ENCODE data around the gene CCIN.

The CCIN gene

GRCh38 chr9:36204906-36205547, 35.8 kb downstream of the CCIN start:
- H3K4me3 ChIP-seq (replicated peaks; ENCODE audit: low read depth, low read length), result no peak overlapping the region
- DNase-seq (ENCODE audit: low read depth), result no peak
- TF ChIP-seq CTCF (IDR thresholded peaks at IDR 0.05; ENCODE audit: low read length, missing control alignments), result peak; percentile 28

DNA sequence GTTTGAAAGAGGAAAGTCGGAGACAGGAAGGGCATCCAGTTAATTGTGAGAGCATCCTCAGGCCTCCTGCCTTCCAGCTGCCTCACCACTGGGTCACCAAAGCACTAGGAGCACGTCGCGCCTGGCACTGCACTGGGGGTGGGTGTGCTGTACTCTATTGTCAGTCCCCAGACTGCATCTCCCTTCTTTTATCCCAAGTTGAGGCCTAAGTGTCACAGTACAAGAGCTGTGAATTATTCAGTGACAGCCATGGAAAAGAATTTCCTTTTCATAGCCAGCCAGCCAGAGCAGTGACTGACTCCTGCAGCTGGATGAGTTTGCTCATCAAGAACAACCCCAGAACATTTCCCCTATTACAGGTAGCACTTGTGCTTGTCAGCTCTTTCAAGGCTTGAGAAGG, 37.8 kb downstream of the CCIN start:
- TF ChIP-seq CTCF (IDR thresholded peaks at IDR 0.05; ENCODE audit: low read length, missing control alignments), result no peak
- no peak for DNase-seq (ENCODE audit: low read depth)
- H3K4me3 ChIP-seq (replicated peaks; ENCODE audit: low read depth, low read length), result no peak overlapping the region

DNA sequence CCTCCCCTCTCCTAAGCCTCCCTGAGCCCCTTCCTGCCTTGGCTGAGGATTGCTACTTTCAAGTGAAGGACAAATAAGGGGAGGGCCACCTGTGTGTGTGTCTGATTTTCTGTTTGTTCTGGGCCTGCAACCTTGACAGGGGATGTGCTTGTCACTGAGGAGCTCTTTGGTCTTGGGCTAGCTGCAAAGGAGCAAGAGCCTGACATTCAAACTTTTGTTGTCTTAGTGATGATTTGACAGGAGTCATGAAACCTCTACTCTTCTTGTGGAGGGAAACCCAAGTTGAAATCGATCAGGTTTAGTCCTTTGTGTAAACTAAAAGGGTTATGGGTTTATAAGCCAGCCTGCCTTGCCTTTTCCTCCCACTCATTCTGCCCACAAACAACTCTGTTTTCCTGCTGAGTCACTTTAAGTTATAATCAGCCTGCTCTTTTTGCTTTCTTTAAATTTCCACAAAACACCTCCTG, 38.4 kb downstream of the CCIN start:
- TF ChIP-seq CTCF (IDR thresholded peaks at IDR 0.05; ENCODE audit: low read length, missing control alignments), result no peak
- DNase-seq (ENCODE audit: low read depth), result peak; percentile 58
- H3K4me3 ChIP-seq (replicated peaks; ENCODE audit: low read depth, low read length), result no peak overlapping the region

DNA sequence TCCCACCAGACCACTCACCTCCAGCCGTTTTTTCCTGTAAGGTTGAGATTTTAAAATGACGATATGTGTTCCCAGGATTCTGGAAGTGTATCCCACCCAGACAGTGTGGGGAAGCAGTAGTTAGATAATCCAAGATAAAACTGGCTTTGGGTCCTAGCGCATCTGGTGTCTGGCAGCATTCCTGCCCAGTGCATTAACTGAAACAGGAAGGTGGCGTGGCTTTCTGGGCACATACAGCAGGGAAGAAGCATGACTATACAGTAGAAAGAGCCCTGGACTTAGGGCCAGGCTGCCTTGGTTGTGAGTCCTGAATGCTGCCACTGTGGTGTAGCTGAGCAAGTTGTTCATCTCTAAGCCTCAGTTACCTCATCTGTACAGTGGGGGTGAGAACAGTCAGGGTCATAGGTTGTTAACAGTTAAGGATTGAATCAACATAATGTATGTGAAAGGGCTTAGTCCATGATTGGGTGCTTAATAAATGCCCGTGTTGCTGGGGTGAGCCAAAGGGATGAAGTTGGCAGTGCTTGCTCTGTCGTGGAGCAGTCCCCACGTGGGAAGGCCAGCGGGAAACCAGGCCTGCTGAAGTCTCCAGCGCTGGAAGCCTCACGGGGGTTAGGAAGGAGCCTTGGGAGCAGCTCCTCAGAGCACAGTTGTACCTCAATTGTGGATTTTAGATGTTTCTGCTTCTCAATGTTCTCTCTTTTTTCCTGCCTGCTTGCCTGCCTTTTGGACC, 39.5 kb downstream of the CCIN start:
- H3K4me3 ChIP-seq (replicated peaks; ENCODE audit: low read depth, low read length), result no peak overlapping the region
- no peak for DNase-seq (ENCODE audit: low read depth)
- no peak for TF ChIP-seq CTCF (IDR thresholded peaks at IDR 0.05; ENCODE audit: low read length, missing control alignments)

- no peak overlapping the region for H3K4me3 ChIP-seq (replicated peaks; ENCODE audit: low read depth, low read length)
- no peak for TF ChIP-seq CTCF (IDR thresholded peaks at IDR 0.05; ENCODE audit: low read length, missing control alignments)
- DNase-seq (ENCODE audit: low read depth), result no peak
Observed at GRCh38 chr9:36210722-36211121, 41.5 kb downstream of the CCIN start.

- TF ChIP-seq CTCF (IDR thresholded peaks at IDR 0.05; ENCODE audit: low read length, missing control alignments), result no peak
- no peak for DNase-seq (ENCODE audit: low read depth)
- no peak overlapping the region for H3K4me3 ChIP-seq (replicated peaks; ENCODE audit: low read depth, low read length)
Observed at GRCh38 chr9:36211510-36211909, 42.3 kb downstream of the CCIN start.

Measured in fibroblast of pulmonary artery (primary cell).